Karpas-422 (cell line): ENCODE results near the gene SNX15. TPM values are rescaled to one million over a fixed set of nuclear protein-coding genes. Genes with fewer than 3 reads are reported as not detected.
A peak's percentile ranks its signal among the peaks of the same experiment; 100 is the strongest.
"Not testable (repeated sequence)": the region's sequence is repeated elsewhere in the genome, so short reads cannot be mapped to it uniquely, and the experiment has no call there.

Experiments used
- DNase-seq: peaks from one replicate; pipeline ENCODE4 v3.0.0-alpha.2; 2015
- H2AFZ ChIP-seq: fragments of 200-600 bp; sonication (generic); 2 replicates; pipeline ENCODE4 v1.6.1; 2014; ENCODE audit warnings: antibody characterized with exemption, low read length, mixed read lengths
- H3K27ac ChIP-seq: fragments of 200-600 bp; sonication (generic); 2 replicates; pipeline ENCODE4 v1.5.1; 2014; ENCODE audit warnings: mild to moderate bottlenecking, low read length, moderate library complexity
- H3K27me3 ChIP-seq: fragments of 200-600 bp; sonication (generic); 2 replicates; pipeline ENCODE4 v1.6.1; 2014; ENCODE audit warnings: low read length, mixed read lengths
- H3K36me3 ChIP-seq: fragments of 200-600 bp; sonication (generic); 2 replicates; pipeline ENCODE4 v1.6.1; 2014; ENCODE audit warnings: low read length, mixed read lengths; ENCODE audit not compliant: insufficient read depth
- H3K4me1 ChIP-seq: fragments of 200-600 bp; sonication (generic); 2 replicates; pipeline ENCODE4 v1.6.1; 2014; ENCODE audit warnings: mild to moderate bottlenecking, low read length, mixed read lengths
- H3K4me2 ChIP-seq: fragments of 200-600 bp; sonication (generic); 2 replicates; pipeline ENCODE4 v1.6.1; 2014; ENCODE audit warnings: low read length, low read depth, mild to moderate bottlenecking; ENCODE audit not compliant: poor library complexity, severe bottlenecking
- H3K4me3 ChIP-seq: fragments of 200-600 bp; sonication (generic); 2 replicates; pipeline ENCODE4 v1.5.1; 2014; ENCODE audit warnings: mild to moderate bottlenecking, antibody characterized with exemption, low read length, mixed read lengths
- H3K79me2 ChIP-seq: fragments of 200-600 bp; sonication (generic); 2 replicates; pipeline ENCODE4 v1.6.1; 2014; ENCODE audit warnings: mild to moderate bottlenecking, low read length, mixed read lengths
- H3K9ac ChIP-seq: fragments of 200-600 bp; sonication (generic); 2 replicates; pipeline ENCODE4 v1.6.0; 2014; ENCODE audit warnings: low read length
- H3K9me2 ChIP-seq: fragments of 200-600 bp; sonication (generic), shearing (Covaris generic); replicated peaks from 2 replicates; pipeline ENCODE4 v1.6.0; 2014; ENCODE audit warnings: mild to moderate bottlenecking, low read length, moderate library complexity; ENCODE audit not compliant: insufficient read depth
- H3K9me3 ChIP-seq: fragments of 300-700, 200-600 bp; sonication (generic); 2 replicates; pipeline ENCODE4 v1.6.1; 2014; ENCODE audit warnings: low read length, mixed read lengths
- H4K20me1 ChIP-seq: fragments of 200-600 bp; sonication (generic); 2 replicates; pipeline ENCODE4 v1.6.1; 2014; ENCODE audit warnings: mild to moderate bottlenecking, antibody characterized with exemption, low read length, low read depth; ENCODE audit not compliant: insufficient read depth
- total RNA-seq: library from RNA; depleted of rRNA; stranded (reverse); fragments of >200 nt; shearing (Covaris generic); gene quantifications from 2 replicates; pipeline ENCODE4 v1.2.3, GENCODE V29; 2014; ENCODE audit warnings: low replicate concordance

Gene SNX15
- total RNA-seq, 1 experiment from 2014 or later: 17.6 TPM

GRCh38 chr11:65021509-65021908 is 5.7 kb upstream of the SNX15 start:
- Histone ChIP-seq H3K9me2 (no peaks in the 10 kb centered on the region), H3K27me3 (no peaks in the 10 kb centered on the region), H3K9me3 (no peaks in the 10 kb centered on the region), H3K27ac (no peak overlapping the region), H3K36me3 (peaks cover 13% of the 10 kb centered on the region; the same call in 1 of the 2 replicates), H3K4me1 (no peaks in the 10 kb centered on the region), H2AFZ (no peak overlapping the region), H3K4me2 (no peak overlapping the region), H3K9ac (no peak overlapping the region), H3K79me2 (peaks cover under 1% of the 10 kb centered on the region; the same call in 1 of the 2 replicates), H4K20me1 (no peaks in the 10 kb centered on the region), H3K4me3 (no peak overlapping the region)
- no peak for DNase-seq

- peaks cover 15% of the 10 kb centered on the region for H3K4me1 ChIP-seq
- not testable (repeated sequence) for H3K79me2 ChIP-seq, DNase-seq, H3K27ac ChIP-seq, H3K4me3 ChIP-seq, H4K20me1 ChIP-seq, H3K27me3 ChIP-seq, H2AFZ ChIP-seq, H3K4me2 ChIP-seq, H3K9ac ChIP-seq, H3K36me3 ChIP-seq, H3K9me3 ChIP-seq, H3K9me2 ChIP-seq
Observed at GRCh38 chr11:65023502-65023901, 3.7 kb upstream of the SNX15 start.

- H3K4me2 ChIP-seq: peak overlapping the region; percentile 78
- H3K9me2 ChIP-seq: no peaks in the 10 kb centered on the region
- H3K4me1 ChIP-seq: peaks cover 18% of the 10 kb centered on the region
- peak overlapping the region; percentile 63 for H3K9ac ChIP-seq
- no peaks in the 10 kb centered on the region for H3K27me3 ChIP-seq
- no peaks in the 10 kb centered on the region for H3K9me3 ChIP-seq
- no peaks in the 10 kb centered on the region for H3K36me3 ChIP-seq
- H2AFZ ChIP-seq: peak overlapping the region; percentile 43; the same call in 1 of the 2 replicates
- no peaks in the 10 kb centered on the region for H4K20me1 ChIP-seq
- peak overlapping the region; percentile 62; the same call in 1 of the 2 replicates for H3K4me3 ChIP-seq
- no peaks in the 10 kb centered on the region for H3K79me2 ChIP-seq
- DNase-seq: no peak
- H3K27ac ChIP-seq: no peak overlapping the region
Observed at GRCh38 chr11:65026810-65027209, 429 bp upstream of the SNX15 start.

- Histone ChIP-seq H3K27me3 (no peaks in the 10 kb centered on the region), H3K9me2 (no peaks in the 10 kb centered on the region), H2AFZ (no peak overlapping the region), H3K9me3 (no peaks in the 10 kb centered on the region), H3K79me2 (no peaks in the 10 kb centered on the region), H3K27ac (no peak overlapping the region), H3K4me2 (no peak overlapping the region), H4K20me1 (no peaks in the 10 kb centered on the region), H3K36me3 (no peaks in the 10 kb centered on the region), H3K9ac (no peak overlapping the region), H3K4me1 (peaks cover 14% of the 10 kb centered on the region), H3K4me3 (no peak overlapping the region)
- DNase-seq: no peak
Observed at GRCh38 chr11:65032216-65032615, 5.0 kb downstream of the SNX15 start.

- H3K79me2 ChIP-seq: no peaks in the 10 kb centered on the region
- H3K27me3 ChIP-seq: no peaks in the 10 kb centered on the region
- no peak overlapping the region for H3K4me3 ChIP-seq
- no peak overlapping the region for H3K4me2 ChIP-seq
- H3K27ac ChIP-seq: no peak overlapping the region
- no peak for DNase-seq
- H3K4me1 ChIP-seq: no peaks in the 10 kb centered on the region
- no peak overlapping the region for H2AFZ ChIP-seq
- H3K9me3 ChIP-seq: no peaks in the 10 kb centered on the region
- H3K9me2 ChIP-seq: no peaks in the 10 kb centered on the region
- H4K20me1 ChIP-seq: no peaks in the 10 kb centered on the region
- no peaks in the 10 kb centered on the region for H3K36me3 ChIP-seq
- no peak overlapping the region for H3K9ac ChIP-seq
Observed at GRCh38 chr11:65034423-65034822, 7.2 kb downstream of the SNX15 start.

- Histone ChIP-seq H3K4me1 (peaks cover 6% of the 10 kb centered on the region), H3K36me3 (no peaks in the 10 kb centered on the region), H3K9me2 (no peaks in the 10 kb centered on the region), H3K4me2 (no peak overlapping the region), H3K27me3 (no peaks in the 10 kb centered on the region), H4K20me1 (no peaks in the 10 kb centered on the region), H3K79me2 (no peaks in the 10 kb centered on the region), H3K9ac (no peak overlapping the region), H3K27ac (no peak overlapping the region), H3K4me3 (no peak overlapping the region), H3K9me3 (no peaks in the 10 kb centered on the region), H2AFZ (no peak overlapping the region)
- no peak for DNase-seq
Observed at GRCh38 chr11:65035579-65035978, 8.3 kb downstream of the SNX15 start.

GRCh38 chr11:65036931-65037330 is 9.7 kb downstream of the SNX15 start:
- Histone ChIP-seq H4K20me1 (no peaks in the 10 kb centered on the region), H3K4me1 (peaks cover 8% of the 10 kb centered on the region), H3K27me3 (no peaks in the 10 kb centered on the region), H3K79me2 (peaks cover 4% of the 10 kb centered on the region), H3K4me2 (no peak overlapping the region), H3K36me3 (no peaks in the 10 kb centered on the region), H3K9me3 (no peaks in the 10 kb centered on the region), H3K9me2 (no peaks in the 10 kb centered on the region), H3K9ac (no peak overlapping the region), H3K4me3 (no peak overlapping the region), H3K27ac (no peak overlapping the region), H2AFZ (no peak overlapping the region)
- no peak for DNase-seq

GRCh38 chr11:65040520-65040846 is 13.2 kb downstream of the SNX15 start:
- no peaks in the 10 kb centered on the region for H3K27me3 ChIP-seq
- H3K9me2 ChIP-seq: no peaks in the 10 kb centered on the region
- H3K4me2 ChIP-seq: peak overlapping the region; percentile 85
- peaks cover 16% of the 10 kb centered on the region for H3K4me1 ChIP-seq
- H3K27ac ChIP-seq: peak overlapping the region; percentile 81
- H3K9ac ChIP-seq: peak overlapping the region; percentile 90
- H3K4me3 ChIP-seq: peak overlapping the region; percentile 99
- 0 out of 2 replicates have a peak, but pooled peaks cover 3% of the 10 kb centered on the region for H3K36me3 ChIP-seq
- H4K20me1 ChIP-seq: no peaks in the 10 kb centered on the region
- H3K79me2 ChIP-seq: peaks cover 12% of the 10 kb centered on the region
- no peak for DNase-seq
- H2AFZ ChIP-seq: peak overlapping the region; percentile 91
- no peaks in the 10 kb centered on the region for H3K9me3 ChIP-seq
